HFFc6 (cell line): ENCODE results near the gene ZNF714. TPM values are rescaled to one million over a fixed set of nuclear protein-coding genes. Genes with fewer than 3 reads are reported as not detected.

Experiments used
- DNase-seq: peaks from one replicate; pipeline ENCODE4 v3.0.0-alpha.2; 2018
- H3K27ac Mint-ChIP-seq: 2 replicates; pipeline ENCODE4 v1.8.0; 2020; ENCODE audit warnings: mild to moderate bottlenecking, mixed read lengths
- H3K27me3 Mint-ChIP-seq: 2 replicates; pipeline ENCODE4 v1.8.0; 2021; ENCODE audit warnings: mild to moderate bottlenecking, moderate library complexity, mixed read lengths; ENCODE audit not compliant: insufficient read depth
- H3K36me3 Mint-ChIP-seq: 2 replicates; pipeline ENCODE4 v1.8.0; 2021; ENCODE audit warnings: low read depth, mixed read lengths
- H3K4me1 Mint-ChIP-seq: 2 replicates; pipeline ENCODE4 v1.8.0; 2020; ENCODE audit warnings: low read depth, mixed read lengths
- H3K4me3 Mint-ChIP-seq: 2 replicates; pipeline ENCODE4 v1.8.0; 2020; ENCODE audit warnings: mild to moderate bottlenecking, moderate library complexity, mixed read lengths
- H3K9me3 Mint-ChIP-seq: 2 replicates; pipeline ENCODE4 v1.8.0; 2020; ENCODE audit warnings: mild to moderate bottlenecking, mixed read lengths
- total RNA-seq, 6 experiments: library from RNA; stranded (reverse); fragmentation: NEBNext Ultra II Directional; extraction: Animal tissue kit (Norgen Biotek cat#: 25700); gene quantifications; 2 replicates in 1 of 6; 3 replicates in 5 of 6; pipeline ENCODE4 v1.2.3, GENCODE V29; 2021
- TF ChIP-seq, protein P1 (sequence below): fragments of 200-600 bp; sonication (generic); IDR thresholded peaks from 2 replicates; pipeline ENCODE4 v1.5.0; 2021; ENCODE audit warnings: antibody characterized with exemption, mild to moderate bottlenecking

Gene ZNF714
- total RNA-seq, 6 experiments from 2014 or later = 5.4 to 10.8 (median 8.6) TPM

DNA sequence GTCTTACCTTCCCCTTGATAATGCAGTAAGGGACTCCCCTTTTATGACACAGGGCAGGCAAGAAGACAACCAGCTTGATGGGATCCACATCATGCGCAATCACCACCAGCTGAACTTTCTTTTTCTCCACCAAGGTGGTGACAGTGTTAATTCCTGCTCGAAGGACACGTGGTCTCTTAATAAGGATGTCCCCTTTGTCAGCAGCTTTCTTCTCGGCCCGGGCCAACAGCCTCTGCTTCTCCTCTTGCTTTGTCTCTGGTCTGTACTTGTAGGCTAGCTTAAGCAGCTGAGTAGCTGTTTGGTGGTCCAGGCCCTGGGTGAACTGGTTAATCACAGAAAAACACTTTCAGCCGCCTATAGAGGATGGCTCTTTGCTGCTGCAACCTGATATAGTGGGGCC lies 67.9 kb downstream of the ZNF714 start:
- H3K27ac Mint-ChIP-seq = no peak overlapping the region
- H3K9me3 Mint-ChIP-seq = no peaks in the 10 kb centered on the region; the same call in 1 of the 2 replicates
- H3K27me3 Mint-ChIP-seq = no peaks in the 10 kb centered on the region; the same call in 1 of the 2 replicates
- peaks cover 92% of the 10 kb centered on the region for H3K36me3 Mint-ChIP-seq
- DNase-seq = no peak
- TF ChIP-seq, protein P1, sequence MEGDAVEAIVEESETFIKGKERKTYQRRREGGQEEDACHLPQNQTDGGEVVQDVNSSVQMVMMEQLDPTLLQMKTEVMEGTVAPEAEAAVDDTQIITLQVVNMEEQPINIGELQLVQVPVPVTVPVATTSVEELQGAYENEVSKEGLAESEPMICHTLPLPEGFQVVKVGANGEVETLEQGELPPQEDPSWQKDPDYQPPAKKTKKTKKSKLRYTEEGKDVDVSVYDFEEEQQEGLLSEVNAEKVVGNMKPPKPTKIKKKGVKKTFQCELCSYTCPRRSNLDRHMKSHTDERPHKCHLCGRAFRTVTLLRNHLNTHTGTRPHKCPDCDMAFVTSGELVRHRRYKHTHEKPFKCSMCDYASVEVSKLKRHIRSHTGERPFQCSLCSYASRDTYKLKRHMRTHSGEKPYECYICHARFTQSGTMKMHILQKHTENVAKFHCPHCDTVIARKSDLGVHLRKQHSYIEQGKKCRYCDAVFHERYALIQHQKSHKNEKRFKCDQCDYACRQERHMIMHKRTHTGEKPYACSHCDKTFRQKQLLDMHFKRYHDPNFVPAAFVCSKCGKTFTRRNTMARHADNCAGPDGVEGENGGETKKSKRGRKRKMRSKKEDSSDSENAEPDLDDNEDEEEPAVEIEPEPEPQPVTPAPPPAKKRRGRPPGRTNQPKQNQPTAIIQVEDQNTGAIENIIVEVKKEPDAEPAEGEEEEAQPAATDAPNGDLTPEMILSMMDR = no peak
- H3K4me3 Mint-ChIP-seq = no peak overlapping the region
- peaks cover 5% of the 10 kb centered on the region; the same call in 1 of the 2 replicates for H3K4me1 Mint-ChIP-seq

DNA sequence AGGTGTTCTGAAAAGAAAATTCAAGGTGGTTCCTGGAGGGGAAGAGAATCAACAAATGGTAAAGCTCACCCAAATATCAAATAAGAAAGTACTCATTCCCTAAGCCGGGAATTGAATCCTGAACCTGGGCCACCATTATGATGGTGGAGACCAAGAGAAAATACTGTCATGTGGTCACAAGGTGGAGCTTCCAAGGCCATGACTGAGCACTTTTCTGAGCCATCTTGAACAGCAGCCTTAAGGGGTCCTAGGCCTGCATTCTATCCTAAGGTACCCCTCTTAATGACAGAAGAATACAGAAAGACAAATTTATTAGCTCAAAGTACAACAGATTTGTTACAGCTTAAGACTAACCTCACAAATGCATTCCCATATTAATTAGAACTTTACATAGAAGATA lies 69.5 kb downstream of the ZNF714 start:
- Mint-ChIP-seq H3K4me1 (no peaks in the 10 kb centered on the region), H3K36me3 (peaks cover 89% of the 10 kb centered on the region), H3K27me3 (no peaks in the 10 kb centered on the region; the same call in 1 of the 2 replicates), H3K4me3 (no peak overlapping the region), H3K9me3 (peaks cover 14% of the 10 kb centered on the region), H3K27ac (no peak overlapping the region; the same call in 1 of the 2 replicates)
- TF ChIP-seq, protein P1 = no peak
- no peak for DNase-seq

DNA sequence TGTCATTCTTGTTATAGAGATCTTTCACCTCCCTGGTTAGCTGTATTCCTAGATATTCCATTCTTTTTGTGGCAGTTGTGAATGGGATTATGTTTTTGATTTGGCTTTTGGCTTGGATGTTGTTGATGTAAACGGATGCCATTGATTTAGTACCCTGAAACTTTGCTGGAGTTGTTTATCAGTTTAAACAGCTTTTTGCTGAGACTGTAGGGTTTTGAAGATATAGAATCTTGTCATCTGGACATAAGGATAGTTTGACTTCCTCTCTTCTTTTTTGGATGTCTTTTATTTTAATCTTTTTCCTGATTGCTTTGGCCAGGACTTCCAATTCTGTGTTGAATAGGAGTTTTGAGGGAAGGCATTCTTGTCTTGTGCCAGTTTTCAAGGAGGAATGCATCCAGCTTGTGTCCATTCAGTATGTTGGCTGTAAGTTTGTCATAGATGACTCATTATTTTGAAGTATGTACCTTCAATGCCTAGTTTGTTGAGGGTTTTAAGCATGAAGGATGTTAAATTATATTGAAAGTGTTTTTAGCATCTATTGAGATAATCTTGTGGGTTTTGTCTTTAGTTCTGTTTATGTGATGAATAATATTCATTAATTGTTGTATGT lies 76.6 kb downstream of the ZNF714 start:
- Mint-ChIP-seq H3K4me1 (peaks cover 10% of the 10 kb centered on the region), H3K36me3 (peaks cover 48% of the 10 kb centered on the region), H3K9me3 (peaks cover 14% of the 10 kb centered on the region), H3K27me3 (peaks cover 1% of the 10 kb centered on the region; the same call in 1 of the 2 replicates), H3K27ac (peak overlapping the region; percentile 52; the same call in 1 of the 2 replicates), H3K4me3 (no peak overlapping the region)
- TF ChIP-seq, protein P1 = no peak
- DNase-seq = peak; percentile 32

DNA sequence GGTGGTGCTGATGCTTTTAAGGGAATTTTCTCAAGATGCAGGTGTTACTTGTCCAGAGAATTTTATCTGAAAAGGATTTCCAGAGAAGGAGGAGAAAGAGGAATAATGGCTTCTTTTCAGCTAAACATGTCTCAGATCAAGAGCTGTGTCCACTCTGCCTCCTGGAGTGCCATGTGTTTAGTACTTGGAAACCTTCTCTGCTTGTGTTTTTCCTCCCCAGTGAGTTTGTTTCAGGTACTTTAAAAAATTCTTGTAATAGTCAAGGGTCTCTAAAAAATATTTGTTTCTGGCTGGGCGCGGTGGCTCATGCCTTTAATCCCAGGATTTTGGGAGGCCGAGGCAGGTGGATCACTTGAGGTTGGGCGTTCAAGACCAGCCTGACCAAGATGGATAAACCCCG lies 82.5 kb downstream of the ZNF714 start:
- Mint-ChIP-seq H3K36me3 (peaks cover 43% of the 10 kb centered on the region), H3K4me1 (no peaks in the 10 kb centered on the region)

DNA sequence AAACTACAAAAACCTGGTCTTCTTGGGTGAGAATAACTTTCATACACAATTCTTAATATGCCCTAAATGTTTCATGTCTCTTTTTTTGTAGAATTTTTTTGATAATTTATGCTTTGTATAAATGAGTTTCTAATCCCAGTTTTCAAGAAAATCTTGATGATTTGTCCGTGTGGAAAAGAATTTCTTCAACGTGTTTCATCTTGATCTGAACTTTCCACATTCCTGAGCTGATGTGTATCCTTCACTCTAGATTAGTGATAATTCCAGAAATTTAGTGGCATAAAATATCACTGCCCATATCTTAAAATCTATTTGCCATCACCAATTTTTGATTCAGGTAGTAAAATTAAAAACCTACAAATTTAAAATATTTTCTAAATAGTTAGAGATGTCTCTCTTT lies 84.4 kb downstream of the ZNF714 start:
- no peaks in the 10 kb centered on the region for H3K27me3 Mint-ChIP-seq
- H3K4me1 Mint-ChIP-seq = no peaks in the 10 kb centered on the region
- no peak overlapping the region for H3K4me3 Mint-ChIP-seq
- H3K9me3 Mint-ChIP-seq = no peaks in the 10 kb centered on the region
- no peak for DNase-seq
- H3K27ac Mint-ChIP-seq = no peak overlapping the region
- TF ChIP-seq, protein P1 = no peak
- peaks cover 42% of the 10 kb centered on the region for H3K36me3 Mint-ChIP-seq

More for the DNA sequence above, 82.5 kb downstream of the ZNF714 start:
- TF ChIP-seq, protein P1 = no peak
- no peak overlapping the region for H3K4me3 Mint-ChIP-seq
- no peak overlapping the region for H3K27ac Mint-ChIP-seq
- no peak for DNase-seq
- H3K9me3 Mint-ChIP-seq = no peaks in the 10 kb centered on the region
- H3K27me3 Mint-ChIP-seq = no peaks in the 10 kb centered on the region

Other genes starting within 250 kb of the ZNF714 start
- 1 to 10 TPM; 4.5 to 8.5 (median 7.6) TPM for gene ZNF85, start 159.0 kb upstream of the ZNF714 start, total RNA-seq
- 1 to 10 TPM; 5.4 to 9.2 (median 7.1) TPM for gene ZNF430, start 61.5 kb upstream of the ZNF714 start, total RNA-seq
- gene ZNF431, start 59.8 kb downstream of the ZNF714 start, total RNA-seq = 1 to 10 TPM; 4.0 to 6.8 (median 5.4) TPM
- 1 to 10 TPM; 3.8 to 4.8 (median 4.2) TPM for gene ZNF708, start 247.2 kb downstream of the ZNF714 start, total RNA-seq